Stomach (tissue), 9 donors: ENCODE results near the gene ECM2. TPM values are rescaled to one million over a fixed set of nuclear protein-coding genes. Genes with fewer than 3 reads are reported as not detected.

Source experiments
- DNase-seq, 2 donors: peaks; one replicate each; pipeline versions ENCODE4 v3.0.0 to v3.0.0-alpha.2; 2013 to 2019
- H3K27ac ChIP-seq, 5 donors: fragments of 200-600 bp in 4 of 5; sonication (generic) in 4 of 5; one replicate each; pipeline ENCODE4 v1.5.1; 2013 to 2019; ENCODE audit warnings: mild to moderate bottlenecking in 1 of 5, moderate library complexity in 1 of 5
- H3K27me3 ChIP-seq, 3 donors: fragments of 200-600 bp; sonication (generic); one replicate each; pipeline ENCODE4 v1.5.1; 2017 to 2019; ENCODE audit warnings: mixed run types in 1 of 3
- H3K36me3 ChIP-seq, 4 donors: fragments of 200-600 bp; sonication (generic); 1 replicate in 3 of 4; 2 replicates in 1 of 4; pipeline ENCODE4 v1.5.1; 2016 to 2019
- H3K4me1 ChIP-seq, 4 donors: fragments of 200-600 bp; sonication (generic); one replicate each; pipeline ENCODE4 v1.5.1; 2016 to 2019
- H3K4me3 ChIP-seq, 4 donors: fragments of 200-600 bp; sonication (generic) in 3 of 4; one replicate each; pipeline ENCODE4 v1.5.1; 2016 to 2019; ENCODE audit warnings: mild to moderate bottlenecking in 1 of 4
- H3K9me3 ChIP-seq, 4 donors: fragments of 200-600 bp; sonication (generic); one replicate each; pipeline ENCODE4 v1.5.1; 2016 to 2019
- CTCF ChIP-seq, 7 experiments: fragments of 450-650 bp in 4 of 7; fragments of 200-600 bp in 3 of 7; sonication (generic) in 3 of 7; IDR thresholded peaks; one replicate each; pipeline ENCODE4 v1.5.1; 2016 to 2019; ENCODE audit warnings: antibody characterized with exemption in 7 of 7, control low read depth in 2 of 7, mild to moderate bottlenecking in 1 of 7
- EP300 ChIP-seq: sonication (generic); formaldehyde crosslinking; IDR thresholded peaks from one replicate; pipeline ENCODE4 v1.6.1; 2017; ENCODE audit warnings: antibody characterized with exemption
- POLR2A ChIP-seq, 4 donors: fragments of 450-650 bp; IDR thresholded peaks; one replicate each; pipeline ENCODE4 v1.6.1; 2016; ENCODE audit warnings: antibody characterized with exemption in 4 of 4, control low read depth in 2 of 4, mild to moderate bottlenecking in 1 of 4, moderate library complexity in 1 of 4
- POLR2AphosphoS5 ChIP-seq, 3 donors: sonication (generic); formaldehyde crosslinking; IDR thresholded peaks; one replicate each; pipeline ENCODE4 v1.6.1; 2016; ENCODE audit warnings: antibody characterized with exemption in 3 of 3
- WGBS, 5 donors: extraction: QIAGEN DNeasy Blood & Tissue Kit in 3 of 5; methylation state at CpG; one replicate each; pipeline versions ENCODE4 v1.1.5 to v1.1.7; 2013 to 2018; 5-methylcytosine and 5-hydroxymethylcytosine counted together
- intact Hi-C: fragments of 100-400 bp; cut with DNase I; formaldehyde crosslinking; loops from one replicate; pipeline ENCODE4 v1.15.1; 2023; ENCODE audit warnings: low total_unique reads
- polyA plus RNA-seq, 3 donors: library from polyadenylated mRNA; stranded (reverse); fragments of 200-250 nt; gene quantifications; one replicate each; pipeline ENCODE4 v1.2.3, GENCODE V29; 2013
- total RNA-seq, 5 donors: library from RNA; depleted of rRNA; stranded (reverse); fragments of >200 nt; gene quantifications; one replicate each; pipeline versions ENCODE4 v1.1.0 to v1.2.3, GENCODE V29; 2014 to 2016
- donor health status: healthy with polysubstance abuse.
- donor health status: Bipolar disorder and iron deficiency.
- donor health status: healthy.

The ECM2 gene
- total and polyA plus RNA-seq, 8 donors = 0.14 to 22.6 (median 1.0) TPM; not detected in 2

DNA sequence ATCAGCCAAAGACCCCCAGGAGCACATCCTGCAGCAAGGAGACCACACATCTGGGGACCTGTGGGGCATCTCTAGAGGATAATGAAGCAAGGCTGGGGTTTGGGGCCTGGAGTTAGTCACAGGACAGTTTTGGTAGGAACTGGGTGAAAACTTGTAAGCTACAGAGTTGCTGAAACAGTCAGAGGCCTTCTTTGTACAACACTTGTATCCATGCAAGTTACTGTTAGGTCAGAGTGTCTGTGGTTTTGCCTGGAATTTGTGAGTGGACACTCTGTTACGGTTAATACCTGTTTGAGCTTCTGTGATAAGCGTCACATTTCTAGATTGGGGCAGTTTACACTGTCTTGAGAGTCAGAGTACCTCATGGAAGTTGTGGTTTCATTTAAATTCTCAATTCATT, 30.9 kb downstream of the ECM2 start:
- no peaks in the 10 kb centered on the region for H3K27me3 ChIP-seq
- intact Hi-C loops = no loop called here
- peaks cover 4 to 58% (median 35%) of the 10 kb centered on the region in 4 donors for H3K4me1 ChIP-seq
- no peak for TF ChIP-seq EP300
- TF ChIP-seq POLR2AphosphoS5 (IDR thresholded peaks at IDR 0.05) = no peak
- TF ChIP-seq POLR2A (IDR thresholded peaks at IDR 0.05) = no peak
- TF ChIP-seq CTCF (IDR thresholded peaks at IDR 0.05) = no peak
- H3K36me3 ChIP-seq = no peaks in the 10 kb centered on the region
- DNase-seq = no peak
- no peak overlapping the region for H3K4me3 ChIP-seq
- peak overlapping the region in 3 of 5 donors; percentile 51 to 78 (median 71) for H3K27ac ChIP-seq
- no peaks in the 10 kb centered on the region for H3K9me3 ChIP-seq
- WGBS, 5 donors = 63 to 86% (median 77%) methylated on average over 2 of the region's 2 CpGs

- Histone ChIP-seq H3K27ac (no peak overlapping the region), H3K4me3 (no peak overlapping the region), H3K27me3 (no peaks in the 10 kb centered on the region), H3K9me3 (no peaks in the 10 kb centered on the region), H3K4me1 (peaks cover 4 to 53% (median 34%) of the 10 kb centered on the region in 4 donors), H3K36me3 (no peaks in the 10 kb centered on the region)
- DNase-seq = no peak
- no peak for TF ChIP-seq CTCF (IDR thresholded peaks at IDR 0.05)
- TF ChIP-seq POLR2A (IDR thresholded peaks at IDR 0.05) = no peak
- TF ChIP-seq POLR2AphosphoS5 (IDR thresholded peaks at IDR 0.05) = no peak
- TF ChIP-seq EP300 = no peak
- intact Hi-C loops = no loop called here
- WGBS, 5 donors = 86 to 95% (median 89%) methylated on average over 2 of the region's 2 CpGs
Measured at GRCh38 chr9:92503156-92503555, 32.6 kb downstream of the ECM2 start.

DNA sequence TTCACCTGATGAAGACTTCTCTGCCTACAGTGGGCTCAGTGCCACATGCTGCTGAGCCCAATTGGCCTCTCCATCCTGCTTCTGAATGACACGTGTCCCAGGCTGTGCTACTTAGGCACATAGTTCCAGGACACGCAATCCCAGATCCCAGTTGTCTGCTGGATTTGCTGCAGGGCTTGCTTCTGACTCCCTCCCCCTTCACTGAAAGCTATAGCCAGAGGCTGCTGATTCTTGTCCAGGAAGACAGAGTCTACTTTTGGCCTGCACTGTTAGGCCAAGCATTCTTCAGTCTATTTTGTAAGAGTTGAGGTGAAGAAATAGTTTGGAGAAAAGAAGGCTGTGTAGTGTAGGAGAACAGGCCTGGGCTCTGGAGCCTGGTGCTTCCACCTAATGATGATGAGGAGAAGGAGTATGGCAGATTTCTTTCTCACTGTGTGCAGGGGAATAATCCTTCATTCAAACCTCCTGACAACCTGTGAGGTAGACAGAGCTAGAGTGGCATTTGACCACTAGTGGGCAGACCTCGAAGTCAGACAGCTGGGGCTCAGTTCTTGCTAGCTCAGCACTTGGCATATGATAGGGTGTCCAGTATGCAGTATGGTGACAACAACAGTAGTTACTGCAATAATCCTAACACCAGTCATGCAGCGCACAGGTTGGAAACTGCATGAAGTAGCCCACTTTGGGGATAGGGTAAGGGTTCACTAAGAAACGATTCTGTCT, 34.0 kb downstream of the ECM2 start:
- intact Hi-C loops = no loop called here
- Histone ChIP-seq H3K9me3 (no peaks in the 10 kb centered on the region), H3K4me1 (peaks cover 2 to 40% (median 22%) of the 10 kb centered on the region in 4 donors), H3K36me3 (no peaks in the 10 kb centered on the region), H3K27me3 (no peaks in the 10 kb centered on the region), H3K4me3 (no peak overlapping the region), H3K27ac (peak overlapping the region in 3 of 5 donors; percentile 7 to 67 (median 54))
- peak; percentile 34 to 59 for DNase-seq
- WGBS, 5 donors = 67 to 81% (median 75%) methylated on average over 5 of the region's 5 CpGs
- no peak for TF ChIP-seq POLR2A (IDR thresholded peaks at IDR 0.05)
- TF ChIP-seq POLR2AphosphoS5 (IDR thresholded peaks at IDR 0.05) = peak; percentile 2 to 73 (median 34)
- peak in 5 of 7 experiments; percentile 16 to 30 (median 21) for TF ChIP-seq CTCF (IDR thresholded peaks at IDR 0.05)

- H3K9me3 ChIP-seq = no peaks in the 10 kb centered on the region
- H3K36me3 ChIP-seq = no peaks in the 10 kb centered on the region
- no peaks in the 10 kb centered on the region for H3K27me3 ChIP-seq
- no peak for DNase-seq
- 94 to 99% (median 98%) methylated on average over 5 of the region's 5 CpGs for WGBS, 5 donors
- no peak overlapping the region for H3K4me3 ChIP-seq
- no peak for TF ChIP-seq EP300
- TF ChIP-seq POLR2AphosphoS5 (IDR thresholded peaks at IDR 0.05) = no peak
- no peak for TF ChIP-seq CTCF (IDR thresholded peaks at IDR 0.05)
- no peak for TF ChIP-seq POLR2A (IDR thresholded peaks at IDR 0.05)
- intact Hi-C loops = no loop called here
- peak overlapping the region in 2 of 5 donors; percentile 54 to 67 for H3K27ac ChIP-seq
- H3K4me1 ChIP-seq = peaks cover 0 to 29% (median 16%) of the 10 kb centered on the region in 4 donors
Measured at GRCh38 chr9:92500725-92501124, 35.1 kb downstream of the ECM2 start.
